Stimulated activated CD4-positive, alpha-beta T cell treated with anti-CD3 and anti-CD28 coated beads, Interleukin-12 subunit alpha, Interleukin-12 subunit beta, amount 100 ng/mL, for 4 hours (primary cell): Measurements from ENCODE around the gene CYRIA.

Source experiments
- DNase-seq: peaks from one replicate; pipeline ENCODE4 v3.0.0-alpha.2; 2020

CYRIA gene

DNA sequence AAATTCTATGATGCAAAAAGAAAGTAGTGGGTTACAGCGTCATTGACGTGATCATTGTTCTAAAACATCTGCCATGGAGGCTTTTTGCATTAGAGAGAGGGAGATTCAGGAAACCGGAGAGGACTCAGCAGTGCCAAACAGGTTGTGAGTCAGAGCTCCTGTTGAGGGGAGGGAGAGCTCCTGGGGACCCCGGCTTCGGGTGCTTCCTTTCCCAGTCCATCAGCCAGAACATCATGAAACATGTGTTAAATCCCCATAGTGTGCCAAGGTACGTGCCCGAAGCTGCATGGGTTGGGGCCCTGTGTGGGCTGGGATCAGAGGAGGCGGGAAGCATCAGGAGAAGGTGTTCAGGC lies 791 bp upstream of the CYRIA start:
- no peak for DNase-seq

DNA sequence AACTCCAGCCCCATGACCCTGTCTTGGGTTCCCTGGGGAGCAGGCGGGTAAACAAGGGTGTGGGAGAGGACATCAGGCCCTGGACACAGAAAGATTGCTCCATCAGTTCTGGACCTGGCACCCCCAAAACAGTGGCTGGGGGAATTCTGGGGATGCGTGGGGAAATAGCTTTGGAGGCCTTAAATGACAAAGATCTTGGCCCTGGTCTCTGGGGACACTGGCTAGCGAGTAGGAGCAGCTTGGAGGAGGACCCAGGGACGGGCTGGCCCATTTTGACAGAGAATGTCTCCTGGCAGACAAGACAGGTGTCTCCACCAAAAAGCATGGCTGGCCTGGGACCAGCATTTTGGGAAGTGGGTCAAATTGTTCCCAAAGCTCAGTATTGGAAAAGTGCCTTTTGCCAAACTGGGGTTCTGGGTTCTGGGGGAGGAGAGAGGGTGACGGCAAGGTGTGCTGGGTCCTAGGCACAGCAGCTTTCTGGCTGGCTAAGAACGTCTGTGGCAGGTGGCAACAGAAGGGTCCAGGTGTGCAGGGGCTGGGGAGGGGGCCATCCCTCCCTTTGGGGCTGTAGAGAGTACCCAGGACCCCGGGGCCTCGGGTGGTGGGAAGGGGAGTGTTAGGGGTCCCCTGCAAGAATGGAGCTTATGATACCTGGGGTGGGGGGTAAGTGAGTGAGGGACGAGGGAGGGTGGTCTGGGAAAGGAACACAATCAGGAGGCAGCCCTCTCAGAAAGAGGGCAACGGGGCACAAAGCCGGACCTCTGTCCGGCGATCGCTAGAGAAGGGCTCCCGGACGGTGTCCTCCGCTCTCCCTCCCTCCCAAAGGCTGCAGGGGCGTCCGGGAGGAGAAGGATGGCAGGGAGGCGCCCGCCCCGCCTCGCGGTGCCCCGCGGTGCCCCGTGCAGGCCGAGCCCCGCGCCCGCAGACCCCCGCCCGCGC lies 556 bp downstream of the CYRIA start:
- no peak for DNase-seq

DNA sequence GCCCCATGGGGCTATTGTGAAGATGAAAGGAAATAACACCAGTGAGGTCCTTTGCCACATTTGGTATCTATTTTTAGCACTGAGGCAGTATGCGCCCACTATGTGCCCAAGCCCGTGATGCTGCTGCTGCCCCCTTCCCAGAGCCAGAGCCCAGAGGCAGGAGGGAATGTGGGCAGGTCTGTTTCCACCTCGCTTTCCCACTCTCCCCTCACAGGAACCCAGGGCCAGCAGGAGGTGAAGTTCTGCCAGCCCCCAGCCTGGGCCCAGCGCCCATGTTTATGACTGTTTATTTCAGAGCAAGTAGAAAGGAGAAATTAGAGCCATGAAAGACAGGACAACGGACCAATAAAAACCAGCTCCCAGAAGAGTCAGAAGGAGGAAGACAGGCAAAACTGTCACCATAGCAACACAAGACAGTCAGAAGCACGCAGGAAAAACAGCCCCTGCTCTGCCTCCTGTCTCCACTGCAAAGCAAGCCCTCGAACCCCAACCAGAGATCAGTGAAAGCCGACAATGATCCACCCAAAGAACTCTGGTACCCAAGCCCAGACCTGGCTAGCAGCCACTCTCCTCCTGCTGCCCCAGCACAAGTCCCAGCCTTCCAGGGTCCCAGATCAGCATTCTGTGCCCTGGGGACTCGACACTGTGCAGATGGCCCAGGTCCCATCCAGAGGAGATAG lies 1.4 kb downstream of the CYRIA start:
- DNase-seq: no peak

DNA sequence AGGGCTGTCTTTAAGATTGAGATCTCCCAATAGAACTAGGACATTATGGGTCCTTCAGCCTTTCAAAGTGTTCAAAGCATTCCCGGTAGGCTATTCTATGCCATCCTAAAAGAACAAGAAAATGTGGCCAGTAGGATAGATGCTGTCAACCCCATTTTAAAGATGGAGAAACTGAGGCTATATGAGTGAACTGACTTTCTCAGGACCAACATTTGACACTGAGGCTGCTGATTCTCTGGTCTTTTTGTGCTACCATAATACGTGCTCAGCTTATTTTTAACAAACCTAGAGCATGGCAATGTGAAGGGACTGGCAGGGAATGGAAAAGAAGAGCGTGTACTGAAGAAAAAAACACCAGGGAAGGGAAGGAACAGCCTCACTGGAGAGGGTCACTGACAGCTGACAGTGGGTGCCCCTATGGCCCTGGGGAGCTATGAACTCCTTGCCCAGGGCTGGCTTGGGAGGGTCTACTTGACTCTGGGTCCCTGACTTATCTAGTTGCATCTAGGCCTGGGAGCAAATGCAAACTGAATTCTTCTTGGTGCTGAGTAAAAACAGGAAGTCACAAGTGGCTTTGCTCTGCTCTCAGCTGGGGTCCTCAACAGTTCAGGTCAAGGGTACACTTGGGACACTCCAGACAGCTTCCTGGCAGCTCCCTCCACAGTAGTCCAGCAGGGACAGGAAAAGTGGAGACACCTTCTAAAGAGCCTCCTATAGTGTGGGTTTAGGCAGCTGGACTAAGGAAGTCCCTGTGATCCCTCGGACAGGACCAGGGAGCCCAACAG lies 2.3 kb downstream of the CYRIA start:
- DNase-seq: no peak

DNA sequence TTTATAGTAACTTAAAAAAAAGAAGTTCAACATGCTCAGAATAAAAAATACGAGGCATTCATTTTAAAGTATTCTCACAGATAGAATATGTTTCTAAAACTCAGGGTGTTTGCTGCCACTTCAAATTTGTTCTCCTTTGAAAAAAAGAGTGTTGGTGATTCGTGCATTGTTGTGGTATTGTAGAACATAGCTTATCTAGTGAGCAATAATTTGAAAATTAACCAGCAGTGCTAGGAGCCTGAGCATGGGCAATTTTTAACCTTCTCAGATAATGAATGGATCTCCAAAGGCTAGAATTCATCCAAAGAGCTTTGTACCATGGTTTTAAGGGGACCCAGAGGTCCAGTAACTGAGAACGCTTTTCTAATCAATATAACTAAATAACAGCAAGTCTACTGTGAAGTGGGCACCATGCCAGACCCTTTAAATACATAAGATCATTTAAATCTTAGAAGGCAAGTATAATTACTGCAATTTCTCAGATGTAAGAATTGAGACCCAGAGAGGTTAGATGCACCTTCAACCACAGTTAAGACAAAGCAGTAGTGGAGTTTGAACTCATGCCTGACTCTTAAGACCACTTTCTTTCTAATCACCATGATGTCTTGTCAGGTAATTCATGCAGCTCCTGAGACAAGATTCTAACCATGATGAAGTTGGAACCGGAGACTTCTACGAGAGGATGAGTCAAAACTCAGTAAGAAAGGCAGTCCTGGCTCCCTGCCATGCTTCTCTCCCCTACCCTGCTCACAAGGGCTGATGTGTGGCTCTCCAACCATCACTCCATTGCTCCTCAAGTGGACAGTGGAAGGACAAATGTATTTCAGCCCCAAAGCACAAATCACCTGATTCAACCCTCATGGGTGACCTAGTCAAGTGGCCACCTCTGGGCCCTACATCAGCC lies 3.4 kb downstream of the CYRIA start:
- DNase-seq: no peak

DNA sequence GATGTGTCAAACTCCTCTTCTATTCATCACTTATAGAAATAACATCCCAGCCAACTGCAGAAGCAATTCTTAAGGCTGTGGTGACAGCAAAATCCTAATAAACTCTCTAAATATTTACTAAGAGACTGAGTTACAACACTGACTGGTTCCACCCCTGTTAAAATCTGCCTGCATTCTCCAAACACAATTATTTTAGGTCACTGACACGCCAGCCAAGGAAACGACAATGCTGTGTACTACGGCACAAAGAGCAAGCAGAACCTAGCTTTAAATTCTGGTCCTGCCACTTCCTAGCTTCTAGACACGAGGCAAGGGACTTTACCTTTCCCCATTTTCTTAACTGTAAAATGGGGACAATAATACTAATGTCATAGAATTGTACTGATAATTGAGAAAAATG lies 4.1 kb downstream of the CYRIA start:
- no peak for DNase-seq

DNA sequence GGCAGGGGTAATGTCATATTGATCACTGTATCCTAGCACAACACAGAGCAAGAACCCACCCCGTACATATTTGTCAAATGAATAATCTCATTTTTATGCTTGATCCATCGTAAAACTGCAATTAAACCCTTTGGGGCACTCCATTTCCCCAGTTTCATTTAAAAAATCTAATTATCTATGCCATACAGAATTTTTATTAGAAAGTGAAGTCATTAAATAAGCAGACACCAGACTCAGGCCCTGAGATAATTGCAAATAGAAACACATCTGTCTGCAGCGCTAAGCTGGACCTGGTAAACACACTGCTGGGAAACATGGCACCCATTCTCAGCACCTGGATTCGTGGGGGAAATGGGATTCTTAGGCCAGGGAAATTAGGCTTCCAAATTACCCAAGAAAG lies 5.1 kb downstream of the CYRIA start:
- DNase-seq: no peak

DNA sequence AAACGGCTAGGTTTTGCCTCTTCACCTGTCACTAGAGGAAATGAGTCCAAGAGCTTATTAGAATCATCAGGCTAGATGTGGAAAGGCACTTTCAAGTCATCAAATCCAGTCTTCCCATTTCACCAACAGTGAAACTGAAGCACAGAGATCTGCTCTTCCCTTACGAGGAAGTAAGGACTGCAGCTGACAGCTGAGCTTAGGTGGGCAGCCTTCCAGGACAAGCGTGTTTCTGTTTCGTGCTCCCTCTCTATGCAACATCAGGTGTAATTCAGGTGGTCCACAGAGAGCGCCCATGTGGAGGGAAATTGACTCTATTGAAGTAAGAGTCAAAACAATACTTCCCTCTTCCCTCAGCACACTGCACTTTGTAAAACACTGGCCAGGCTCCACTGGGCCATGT lies 5.5 kb downstream of the CYRIA start:
- no peak for DNase-seq

DNA sequence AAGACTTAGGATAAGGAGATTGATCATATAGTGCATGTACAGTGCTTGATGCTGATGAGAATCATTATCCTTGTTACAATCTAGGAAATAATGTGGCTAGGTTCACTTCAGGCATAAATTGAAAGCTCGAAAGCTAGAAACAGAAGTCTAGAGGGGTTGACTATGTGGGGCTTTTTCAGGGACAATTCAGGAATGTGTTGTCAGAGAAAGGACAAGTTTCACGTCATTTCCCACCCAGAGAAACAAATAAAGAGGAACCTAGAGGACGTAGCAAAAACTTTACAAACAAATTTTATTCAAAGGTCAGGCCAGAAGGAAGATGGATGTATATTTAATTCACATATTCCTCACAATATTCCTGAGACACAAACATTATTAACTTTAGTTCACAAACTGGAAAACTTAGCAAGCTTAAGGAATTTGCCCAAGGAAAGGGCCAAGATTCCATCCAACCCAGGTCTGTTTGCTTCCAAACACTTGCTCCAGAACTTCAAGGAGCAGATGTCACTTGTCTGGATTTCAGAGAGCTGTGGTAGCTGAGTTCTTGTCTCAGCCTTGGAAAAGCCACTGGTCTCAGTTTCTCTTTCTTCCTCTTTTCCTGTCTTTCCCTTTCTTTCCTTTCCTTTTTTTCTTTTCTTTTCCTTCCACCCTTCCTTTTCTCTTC lies 7.4 kb downstream of the CYRIA start:
- no peak for DNase-seq

DNA sequence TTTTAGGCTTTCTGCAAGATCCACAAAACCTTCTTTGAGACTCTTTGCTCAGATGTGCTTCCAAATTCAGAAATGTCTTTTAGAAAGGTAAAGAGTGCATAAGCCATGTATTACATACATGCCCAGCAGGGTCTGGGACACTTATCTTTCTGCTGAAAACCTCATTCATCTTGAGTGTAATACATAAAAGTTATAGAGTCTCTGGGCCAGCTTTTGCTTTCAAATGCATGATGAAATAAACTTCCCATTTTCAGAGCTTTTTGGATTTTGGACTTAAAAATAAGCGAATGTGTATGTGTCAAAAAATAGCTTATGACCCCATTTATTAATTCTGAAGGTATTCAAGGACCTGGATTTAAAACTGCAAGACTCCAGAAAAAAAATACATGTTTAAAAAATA lies 8.0 kb downstream of the CYRIA start:
- DNase-seq: no peak

DNA sequence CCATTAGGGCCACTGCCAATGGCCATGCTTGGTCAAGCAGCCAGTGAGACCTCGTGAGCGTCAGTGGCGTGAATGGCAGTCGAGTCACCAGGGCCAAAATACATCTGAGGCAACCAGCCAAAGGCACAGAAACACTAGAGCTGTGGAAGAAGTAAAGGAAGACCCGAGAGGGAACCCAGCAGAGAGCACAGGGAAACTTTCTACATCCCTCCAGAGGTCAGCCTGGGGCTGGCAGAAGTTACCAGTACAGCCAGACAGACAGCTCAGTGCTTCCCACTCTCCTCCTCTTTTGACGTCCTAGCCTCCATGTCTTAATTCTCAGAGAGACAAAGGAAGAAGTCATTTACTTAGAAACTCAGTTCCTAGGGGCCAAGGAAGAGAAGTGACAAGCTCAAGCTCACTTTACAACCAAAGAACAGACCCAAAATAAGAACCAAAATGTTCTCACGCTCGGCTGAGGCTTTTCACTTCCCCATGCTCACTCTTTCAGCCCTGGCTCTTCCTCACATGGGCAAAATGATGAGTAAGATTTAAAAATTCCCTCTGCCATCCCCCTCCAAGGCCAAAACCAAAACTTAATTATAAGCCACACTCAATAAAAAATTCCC lies 8.7 kb downstream of the CYRIA start:
- DNase-seq: no peak

DNA sequence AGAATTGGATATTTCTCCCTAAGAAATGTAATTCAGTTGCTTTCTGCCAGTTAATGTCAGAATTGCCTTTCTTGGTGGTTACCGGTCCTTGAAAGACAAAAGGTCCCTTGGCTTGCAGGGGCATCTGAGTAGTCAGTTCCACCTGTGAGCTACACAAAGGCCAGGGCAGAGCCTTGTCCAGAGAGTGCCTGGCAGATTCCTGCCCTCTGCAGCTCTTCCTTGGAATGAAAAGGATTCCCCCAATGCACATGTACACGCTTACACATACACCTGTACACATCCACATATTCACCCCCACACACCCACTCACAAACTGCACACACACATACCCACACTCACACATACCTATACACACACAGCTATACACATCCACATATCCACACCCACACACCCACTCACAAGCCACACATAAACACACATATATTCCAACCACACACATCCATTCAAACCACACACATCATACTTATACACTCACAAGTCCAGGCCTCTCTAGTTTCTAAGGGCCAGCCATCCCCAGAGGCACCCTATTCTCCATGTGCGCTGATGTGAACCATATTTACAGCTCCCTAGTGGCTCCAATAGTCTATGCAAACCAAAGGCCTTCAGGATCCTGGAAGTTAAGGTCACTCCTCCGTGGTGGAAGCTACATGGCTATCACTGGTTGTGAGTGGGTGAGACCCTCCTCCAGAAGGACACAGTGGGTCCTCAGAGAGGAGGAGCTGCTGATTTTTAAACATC lies 9.6 kb downstream of the CYRIA start:
- no peak for DNase-seq

DNA sequence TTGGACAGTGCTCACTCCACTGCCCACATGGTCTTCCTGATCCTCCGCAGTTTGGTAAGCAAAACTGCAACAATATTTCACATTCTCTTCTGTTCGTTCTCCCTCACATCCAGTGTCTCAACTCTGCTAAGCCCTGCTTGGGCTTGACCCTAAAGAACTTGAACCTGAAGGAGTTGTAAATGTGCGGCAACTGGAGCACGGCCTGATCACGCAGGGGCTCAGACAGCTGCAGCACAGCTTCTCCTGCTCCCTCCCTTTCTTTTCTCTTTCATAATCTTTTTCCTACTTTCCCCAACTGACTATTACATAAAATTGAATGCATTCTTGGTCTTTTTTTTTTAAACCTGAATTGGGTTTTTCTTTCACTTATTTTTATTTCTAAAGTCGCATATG lies 10.2 kb downstream of the CYRIA start:
- no peak for DNase-seq

DNA sequence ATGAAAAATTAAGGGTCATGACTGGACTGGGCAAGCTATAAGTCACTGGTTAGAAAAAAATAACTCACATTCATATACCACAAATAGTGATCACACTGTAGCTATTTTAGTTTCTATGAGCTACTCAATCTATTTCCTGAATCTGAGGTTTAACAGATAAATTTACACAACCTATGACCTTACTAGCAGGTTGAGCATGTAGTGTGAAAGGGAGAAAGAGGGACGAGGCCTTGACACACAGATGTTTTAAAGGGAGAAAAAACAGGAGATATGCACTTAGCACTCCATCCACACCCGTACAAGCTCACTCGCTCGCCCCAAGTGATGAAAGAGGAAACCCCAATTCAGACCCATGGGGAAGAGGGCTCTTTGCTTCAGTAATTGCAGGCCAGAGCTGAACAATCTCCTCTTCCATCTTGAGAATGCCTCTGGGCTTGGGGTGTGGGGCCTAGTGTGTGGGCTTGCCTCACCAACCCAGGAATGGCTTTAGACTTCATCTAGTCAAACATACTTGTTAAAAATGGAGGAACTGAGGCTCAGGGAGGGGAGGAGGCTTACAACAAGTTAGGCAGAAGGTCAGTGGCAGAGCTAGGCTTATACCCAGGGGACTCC lies 10.7 kb downstream of the CYRIA start:
- DNase-seq: no peak

DNA sequence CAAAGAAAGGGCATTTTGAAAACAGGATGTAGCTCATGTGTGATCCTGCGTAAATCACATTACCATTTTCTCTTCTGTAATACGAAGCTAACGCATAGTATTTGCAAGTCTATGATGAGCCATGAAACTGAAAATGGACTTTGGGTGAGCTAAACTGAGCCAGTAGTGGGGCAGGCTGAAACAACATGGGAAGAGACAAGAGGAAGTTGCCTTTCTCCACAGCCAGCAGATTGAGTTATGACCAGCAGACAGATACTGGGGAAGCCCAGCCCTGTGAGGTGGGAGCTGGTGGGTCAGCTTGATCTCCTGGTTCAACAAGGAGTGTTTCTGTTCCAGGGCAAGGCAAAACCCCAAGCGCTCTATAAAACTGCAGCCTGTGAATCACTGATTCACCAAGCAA lies 11.8 kb downstream of the CYRIA start:
- no peak for DNase-seq

DNA sequence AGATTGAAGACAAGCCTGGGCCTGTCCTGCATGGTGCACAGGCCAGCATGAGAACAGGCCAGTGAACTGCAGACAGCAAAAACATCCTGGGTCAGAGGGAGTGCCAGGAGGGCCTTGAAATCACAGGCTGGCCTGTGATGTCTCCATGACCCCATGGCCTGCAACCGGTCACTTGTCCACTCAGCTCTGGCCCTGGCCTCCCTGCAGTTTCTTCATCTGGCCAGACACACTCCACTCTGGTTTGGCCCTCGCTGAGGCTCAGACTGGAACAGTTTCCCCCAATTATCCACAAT lies 12.6 kb downstream of the CYRIA start:
- no peak for DNase-seq

DNA sequence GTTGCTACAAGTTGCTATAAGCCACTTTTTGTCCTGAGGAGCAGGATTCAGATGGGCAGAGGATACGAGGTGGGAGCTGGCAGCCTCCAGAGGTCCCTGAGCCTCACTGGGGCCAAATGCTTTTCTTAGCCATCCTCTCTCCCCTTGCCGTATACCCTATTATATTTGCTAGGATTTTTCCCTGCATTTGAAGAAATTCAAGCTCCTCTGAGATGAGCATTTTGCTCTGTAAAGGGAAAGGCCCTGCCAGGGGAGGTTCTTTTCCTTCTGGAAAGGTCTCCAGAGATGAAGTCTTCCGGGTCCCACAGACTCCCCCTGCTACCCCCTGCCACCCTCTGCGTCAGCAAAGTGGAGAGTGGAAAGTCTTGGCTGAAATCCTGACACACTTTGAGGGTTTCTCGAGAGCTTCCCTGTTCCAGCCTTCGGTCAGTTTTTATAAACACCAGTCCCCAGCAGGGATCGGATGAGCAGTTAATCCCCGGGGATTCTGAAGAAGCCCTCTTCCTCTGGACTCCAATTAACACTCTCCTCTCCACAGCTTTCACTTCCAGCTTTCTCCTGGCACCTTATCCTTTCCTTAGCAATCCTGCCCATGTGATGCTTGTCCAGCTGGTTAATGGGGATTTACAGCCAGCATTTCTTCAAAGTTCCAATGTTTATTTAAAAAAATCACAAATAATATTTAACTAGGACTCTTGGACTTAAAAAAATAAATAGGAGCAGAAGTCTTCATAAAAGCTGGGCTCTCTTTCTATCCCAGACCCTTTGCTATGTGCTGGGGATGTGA lies 13.1 kb downstream of the CYRIA start:
- DNase-seq: no peak

DNA sequence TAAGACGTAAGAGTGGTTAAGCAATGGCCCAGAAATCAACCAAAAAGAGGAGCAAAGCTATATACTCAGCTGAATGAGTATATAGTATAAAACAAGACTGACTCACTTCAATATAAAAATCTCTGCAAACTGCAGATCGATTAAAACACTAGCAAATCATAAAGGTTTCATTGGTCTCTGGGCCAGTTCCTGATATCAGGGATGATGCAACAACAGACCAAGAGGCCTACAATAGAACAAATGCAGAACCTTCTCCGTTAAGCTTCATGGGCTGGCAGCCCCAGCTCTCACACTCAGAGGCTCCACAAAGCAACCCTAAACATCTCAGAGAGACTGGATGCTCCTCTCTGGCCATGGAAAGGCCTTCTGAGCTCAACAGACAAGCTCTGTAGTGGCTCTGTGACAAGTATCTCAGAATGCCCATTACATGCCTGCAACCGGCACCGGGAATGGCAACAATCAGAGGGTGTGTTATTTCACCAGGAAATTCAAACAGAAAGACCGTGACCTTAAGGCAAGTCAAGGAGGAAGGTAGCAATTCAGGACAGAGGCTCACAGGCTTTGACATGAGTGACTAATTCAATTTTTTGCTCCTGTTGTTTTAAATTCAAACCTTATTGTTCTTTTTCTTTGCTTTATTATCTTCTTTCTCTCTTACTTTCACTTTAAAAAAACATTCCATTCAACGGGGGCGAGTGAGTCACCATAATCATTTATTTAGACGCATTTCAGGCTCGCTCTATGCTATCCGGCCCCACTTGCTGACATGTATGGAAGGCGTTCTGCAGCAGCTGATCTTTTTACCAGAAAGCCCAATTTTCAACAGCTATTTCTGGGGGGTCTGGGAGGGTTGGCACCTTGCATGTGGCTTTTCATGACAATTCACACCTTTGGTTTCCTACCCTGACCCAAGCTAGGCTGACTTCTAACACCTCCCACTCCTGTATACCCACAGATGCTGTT lies 15.1 kb downstream of the CYRIA start:
- DNase-seq: no peak
